Measurements from ENCODE around the gene PRKN.

- TF ChIP-seq POLR2A (IDR thresholded peaks at IDR 0.05) (no peak), CTCF (IDR thresholded peaks at IDR 0.05) (no peak)
Observed at GRCh38 chr6:161590961-161591627, 1136.5 kb downstream of the PRKN start.
